ENCODE measurements around the gene DSPP.

DSPP gene

GRCh38 chr4:87631668-87632067 is 23.3 kb downstream of the DSPP start:
- no peak for DNase-seq (ENCODE audit: low read depth)

- no peak for DNase-seq (ENCODE audit: low read depth)
These were observed 24.1 kb downstream of the DSPP start for GRCh38 chr4:87632469-87632868.

DNA sequence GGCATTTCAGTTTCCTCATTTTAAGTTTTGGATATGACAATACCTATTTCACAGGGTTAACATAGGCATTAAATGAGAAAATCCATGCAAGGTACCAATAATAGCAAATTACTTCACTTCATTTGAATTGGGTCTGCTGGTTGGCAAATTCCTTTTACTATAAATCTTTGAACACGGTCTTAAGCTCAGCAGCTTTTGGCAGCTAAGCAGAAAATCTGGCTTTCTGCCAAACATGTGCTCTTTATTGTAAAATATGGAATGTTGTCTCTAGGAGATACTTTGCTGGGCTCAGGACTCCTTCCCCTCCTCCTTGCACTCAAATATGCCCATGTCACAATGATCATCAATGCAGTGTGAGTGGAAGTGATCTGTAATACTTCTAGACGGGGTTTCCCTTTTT is 24.9 kb downstream of the DSPP start:
- DNase-seq (ENCODE audit: low read depth) = no peak

GRCh38 chr4:87644286-87644685 is 36.0 kb downstream of the DSPP start:
- DNase-seq (ENCODE audit: low read depth) = no peak

DNA sequence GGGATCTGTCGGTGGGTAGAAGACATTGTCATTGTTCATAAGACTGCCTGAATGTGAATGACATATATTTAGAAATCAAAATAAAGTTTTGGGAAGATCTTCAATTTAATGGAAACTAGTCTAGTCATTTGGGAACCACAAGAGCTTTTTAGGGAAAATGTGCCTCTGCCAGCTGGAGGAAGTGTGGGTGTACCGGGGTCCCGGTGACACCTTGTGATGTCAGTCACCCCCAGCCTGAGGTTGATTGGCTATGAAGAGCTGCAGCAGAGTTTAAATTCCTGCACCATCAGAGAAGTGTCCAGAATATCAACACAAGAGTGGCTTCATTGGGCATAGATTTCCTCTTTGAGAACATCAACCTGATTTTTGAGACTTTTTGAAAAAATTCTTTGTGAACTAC is 41.7 kb downstream of the DSPP start, which contains the start of gene DMP1:
Gene DMP1, plus strand, starts transcription at position 301 of the 400 bp plus-strand sequence. CDS start 6,213 bp downstream, outside the sequence.
- no peak for DNase-seq (ENCODE audit: low read depth)

- no peak for DNase-seq (ENCODE audit: low read depth)
These were observed 42.6 kb downstream of the DSPP start for GRCh38 chr4:87650938-87651337.

DNA sequence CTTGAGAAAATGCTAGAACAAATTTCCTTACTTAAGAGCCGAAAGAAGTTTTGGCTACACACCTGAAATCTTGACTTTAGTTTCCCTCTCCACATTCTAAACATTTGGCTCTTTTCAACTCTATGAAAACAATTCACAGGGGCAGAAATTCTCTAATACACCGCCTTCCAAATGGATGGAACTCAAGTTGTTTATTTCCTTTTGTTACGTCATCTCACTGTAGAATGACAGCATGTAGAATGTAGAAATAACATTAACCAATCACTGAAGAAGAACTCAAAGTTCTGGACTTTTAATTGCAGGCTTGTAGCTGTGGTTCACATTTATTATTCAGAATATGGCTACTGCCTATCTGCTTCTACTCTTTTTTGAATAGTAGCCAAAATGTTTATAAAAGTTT is 43.6 kb downstream of the DSPP start:
- DNase-seq (ENCODE audit: low read depth) = no peak

DNA sequence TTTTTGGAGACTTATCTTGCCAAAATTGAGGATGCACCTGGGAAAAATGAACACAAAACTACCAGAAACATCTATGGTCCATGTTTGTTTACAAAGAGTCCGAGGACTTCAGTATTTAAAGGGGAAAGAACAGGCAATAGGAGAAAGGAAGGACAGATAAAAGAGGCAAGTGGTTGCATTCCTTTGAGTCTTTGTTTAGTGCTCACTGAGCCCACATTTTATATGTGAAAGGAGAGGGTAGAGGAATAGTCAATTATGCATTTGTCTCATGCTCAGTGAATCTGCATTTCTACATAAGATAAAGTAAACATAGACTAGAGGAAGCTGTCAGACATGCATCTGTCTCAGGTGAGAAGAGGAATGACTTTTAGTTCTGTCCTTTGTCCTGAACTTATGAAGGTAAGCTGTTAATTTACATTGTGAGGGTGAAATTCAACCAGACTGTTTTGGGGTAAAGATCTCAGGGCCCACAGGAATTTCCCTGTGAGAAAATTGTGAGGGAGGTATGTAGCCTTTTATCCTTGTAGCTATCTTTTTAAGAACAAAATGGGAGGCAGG is 46.2 kb downstream of the DSPP start:
- no peak for DNase-seq (ENCODE audit: low read depth)

GRCh38 chr4:87657525-87657924 is 49.2 kb downstream of the DSPP start:
- no peak for DNase-seq (ENCODE audit: low read depth)

DNA sequence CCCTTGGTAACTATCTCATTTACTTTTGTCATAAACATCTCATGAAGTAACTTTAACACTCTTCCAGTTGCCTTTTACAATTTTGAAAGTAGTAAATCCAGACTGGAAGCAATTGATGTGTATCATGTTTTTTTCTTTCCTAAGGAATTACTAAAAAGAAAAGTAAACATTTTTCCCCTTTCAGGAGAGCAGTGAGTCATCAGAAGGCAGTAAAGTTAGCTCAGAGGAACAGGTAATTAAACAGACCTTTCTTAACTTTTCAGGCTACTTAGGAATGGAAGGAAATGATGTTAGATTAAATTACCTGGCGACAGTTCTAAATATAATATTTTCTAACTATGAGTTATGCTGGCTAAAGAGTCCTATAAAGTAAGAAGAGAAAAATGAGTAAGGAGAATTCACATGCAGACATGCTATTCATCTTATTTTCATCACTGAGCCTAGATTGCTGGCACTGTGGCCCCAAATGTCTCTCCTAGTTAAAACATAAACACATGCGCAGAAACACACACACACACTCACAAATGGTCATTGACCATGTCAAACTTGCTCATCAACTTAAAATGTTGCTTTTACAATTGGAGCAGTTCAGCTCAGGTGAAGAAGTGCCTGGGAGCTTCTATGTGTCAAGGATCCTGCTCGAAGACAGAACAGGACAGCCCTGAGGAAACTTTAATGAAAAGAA is 51.1 kb downstream of the DSPP start:
- no peak for DNase-seq (ENCODE audit: low read depth)

GRCh38 chr4:87662871-87663270 is 54.5 kb downstream of the DSPP start:
- DNase-seq (ENCODE audit: low read depth) = no peak
